Sigmoid colon (tissue), 7 donors: Measurements from ENCODE around the gene CERKL. TPM values are rescaled to one million over a fixed set of nuclear protein-coding genes. Genes with fewer than 3 reads are reported as not detected.

Experiments
- DNase-seq: peaks from one replicate; pipeline ENCODE4 v3.0.0-alpha.2; 2019
- H3K27ac ChIP-seq, 4 donors: fragments of 200-600 bp; sonication (generic); one replicate each; pipeline ENCODE4 v1.5.1; 2016 to 2019; ENCODE audit warnings: mild to moderate bottlenecking in 1 of 4
- H3K27me3 ChIP-seq, 3 donors: fragments of 200-600 bp; sonication (generic); one replicate each; pipeline ENCODE4 v1.5.1; 2019; ENCODE audit warnings: mild to moderate bottlenecking in 1 of 3
- H3K36me3 ChIP-seq, 4 donors: fragments of 200-600 bp; sonication (generic); one replicate each; pipeline ENCODE4 v1.5.1; 2016 to 2019
- H3K4me1 ChIP-seq, 4 donors: fragments of 200-600 bp; sonication (generic); one replicate each; pipeline ENCODE4 v1.5.1; 2017 to 2019
- H3K4me3 ChIP-seq, 4 donors: fragments of 200-600 bp; sonication (generic); one replicate each; pipeline ENCODE4 v1.5.1; 2017 to 2019; ENCODE audit warnings: mild to moderate bottlenecking in 2 of 4, moderate library complexity in 1 of 4
- H3K9me3 ChIP-seq, 4 donors: fragments of 200-600 bp in 3 of 4; sonication (generic) in 3 of 4; one replicate each; pipeline versions ENCODE4 v1.5.1 to v1.6.1; 2013 to 2019
- CTCF ChIP-seq, 4 experiments: fragments of 450-650 bp in 3 of 4; fragments of 200-600 bp in 1 of 4; IDR thresholded peaks; one replicate each; pipeline ENCODE4 v1.5.1; 2016 to 2019; ENCODE audit warnings: antibody characterized with exemption in 4 of 4, mild to moderate bottlenecking in 3 of 4, moderate library complexity in 2 of 4
- EP300 ChIP-seq, 4 donors: sonication (generic); formaldehyde crosslinking; IDR thresholded peaks; one replicate each; pipeline ENCODE4 v1.6.1; 2017; ENCODE audit warnings: antibody characterized with exemption in 4 of 4
- POLR2A ChIP-seq, 2 donors: fragments of 450-650 bp; IDR thresholded peaks; one replicate each; pipeline ENCODE4 v1.6.1; 2016; ENCODE audit warnings: antibody characterized with exemption in 2 of 2, mild to moderate bottlenecking in 2 of 2, moderate library complexity in 2 of 2
- POLR2AphosphoS5 ChIP-seq, 4 donors: sonication (generic); formaldehyde crosslinking; IDR thresholded peaks; one replicate each; pipeline ENCODE4 v1.6.1; 2017; ENCODE audit warnings: antibody characterized with exemption in 4 of 4
- WGBS, 2 donors: extraction: QIAGEN DNeasy Blood & Tissue Kit; methylation state at CpG; one replicate each; pipeline ENCODE4 v1.1.7; 2013; 5-methylcytosine and 5-hydroxymethylcytosine counted together
- intact Hi-C: fragments of 100-400 bp; cut with DNase I; formaldehyde crosslinking; loops from one replicate; pipeline ENCODE4 v1.15.1; 2023
- polyA plus RNA-seq, 3 donors: library from polyadenylated mRNA; stranded (reverse); fragments of 200-250 nt; gene quantifications; one replicate each; pipeline ENCODE4 v1.2.3, GENCODE V29; 2013
- total RNA-seq, 4 donors: library from RNA; depleted of rRNA; stranded (reverse); fragments of >200 nt; gene quantifications; one replicate each; pipeline ENCODE4 v1.1.0, GENCODE V29; 2016
- donor health status: healthy with polysubstance abuse.
- donor health status: Bipolar disorder and iron deficiency.
- donor health status: healthy.

The CERKL gene
- total and polyA plus RNA-seq, 7 donors, result 0.09 TPM; not detected in 6

- WGBS, 2 donors, result 0 to 32% methylated on average over 1 of the region's 1 CpG
- Histone ChIP-seq H3K4me1 (no peaks in the 10 kb centered on the region), H3K9me3 (no peaks in the 10 kb centered on the region), H3K27me3 (no peaks in the 10 kb centered on the region), H3K36me3 (no peaks in the 10 kb centered on the region), H3K27ac (no peak overlapping the region), H3K4me3 (no peak overlapping the region)
- intact Hi-C loops, result no loop called here
- TF ChIP-seq POLR2A (IDR thresholded peaks at IDR 0.05) (no peak), CTCF (IDR thresholded peaks at IDR 0.05) (no peak), POLR2AphosphoS5 (IDR thresholded peaks at IDR 0.05) (no peak), EP300 (IDR thresholded peaks at IDR 0.05) (no peak)
- no peak for DNase-seq
These were observed 17.2 kb downstream of the CERKL start for GRCh38 chr2:181639686-181640085.

GRCh38 chr2:181632733-181633401, 24.0 kb downstream of the CERKL start:
- intact Hi-C loops, result no loop called here
- Histone ChIP-seq H3K9me3 (no peaks in the 10 kb centered on the region), H3K36me3 (no peaks in the 10 kb centered on the region), H3K4me3 (no peak overlapping the region), H3K27me3 (no peaks in the 10 kb centered on the region), H3K27ac (no peak overlapping the region), H3K4me1 (no peaks in the 10 kb centered on the region)
- DNase-seq, result no peak
- TF ChIP-seq POLR2A (IDR thresholded peaks at IDR 0.05) (no peak), EP300 (IDR thresholded peaks at IDR 0.05) (no peak), CTCF (IDR thresholded peaks at IDR 0.05) (no peak), POLR2AphosphoS5 (IDR thresholded peaks at IDR 0.05) (no peak)
- WGBS, 2 donors, result 84 to 87% methylated on average over 4 of the region's 4 CpGs

DNA sequence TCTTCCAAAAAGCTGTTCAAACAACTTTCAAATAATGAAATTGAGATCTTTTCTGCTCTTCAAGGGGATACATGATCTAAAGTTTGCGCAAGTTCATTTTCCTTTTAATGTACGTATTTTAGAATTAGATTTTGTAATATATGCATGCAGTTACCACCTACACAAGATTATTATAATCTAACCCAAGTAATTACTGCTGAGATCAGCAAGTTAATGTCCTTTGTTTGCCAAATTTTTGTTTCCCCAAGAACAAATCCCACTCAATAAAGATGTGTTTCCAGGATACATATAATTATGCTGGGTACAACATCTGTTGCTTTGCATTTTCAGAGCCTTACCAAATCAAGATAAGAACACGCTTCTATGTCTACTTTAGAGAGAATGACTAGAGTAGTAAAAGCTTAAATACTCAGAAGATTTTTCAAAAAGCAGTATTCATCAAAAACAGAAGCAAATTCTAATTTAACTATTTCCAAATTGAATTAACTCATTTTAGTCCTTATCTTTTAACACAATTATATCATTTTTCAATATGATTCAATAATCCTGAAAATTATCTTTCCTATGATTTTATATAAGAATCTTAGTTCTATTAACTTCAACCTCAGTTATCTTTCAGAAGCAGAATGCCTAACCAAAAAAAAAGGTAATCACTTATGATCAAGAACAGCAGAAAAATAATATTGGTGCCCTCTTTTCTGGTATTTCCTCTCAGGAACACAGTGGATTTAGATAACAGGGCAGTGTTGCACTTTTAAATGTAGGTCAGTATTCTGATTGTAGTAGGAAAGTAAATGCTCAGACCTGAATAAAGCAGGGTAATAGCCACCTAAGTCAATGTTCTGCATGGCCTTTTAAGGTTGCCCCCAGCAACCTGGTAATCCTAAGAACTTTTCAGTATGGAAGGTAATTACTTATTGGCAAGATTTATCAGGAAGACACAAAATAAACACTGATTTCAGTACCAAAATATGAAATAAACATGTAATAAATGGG, 28.0 kb downstream of the CERKL start:
- intact Hi-C loops, result no loop called here
- TF ChIP-seq CTCF (IDR thresholded peaks at IDR 0.05) (no peak), POLR2A (IDR thresholded peaks at IDR 0.05) (no peak), EP300 (IDR thresholded peaks at IDR 0.05) (no peak), POLR2AphosphoS5 (IDR thresholded peaks at IDR 0.05) (no peak)
- Histone ChIP-seq H3K4me3 (no peak overlapping the region), H3K36me3 (no peaks in the 10 kb centered on the region), H3K9me3 (no peaks in the 10 kb centered on the region), H3K27me3 (no peaks in the 10 kb centered on the region), H3K27ac (no peak overlapping the region), H3K4me1 (no peaks in the 10 kb centered on the region)
- 74 to 87% methylated on average over 3 of the region's 3 CpGs for WGBS, 2 donors
- no peak for DNase-seq

DNA sequence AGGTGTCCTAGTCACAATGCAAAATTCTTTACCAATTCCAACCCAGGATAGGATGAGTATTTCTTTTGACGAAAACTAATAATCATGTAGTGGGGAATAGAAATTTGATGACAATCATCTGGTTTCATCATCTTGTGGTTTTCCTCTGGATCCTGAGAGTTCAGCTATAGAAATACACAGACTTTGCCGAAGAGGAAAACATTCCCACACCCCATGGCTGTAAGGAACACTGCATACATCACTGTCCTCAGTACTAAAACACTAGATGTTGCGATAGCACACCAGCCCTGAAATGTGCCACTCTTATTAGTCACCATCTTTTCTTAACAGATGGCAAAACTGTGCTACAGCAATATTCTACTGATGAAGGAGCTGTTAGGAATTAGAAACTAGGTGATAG, 29.4 kb downstream of the CERKL start:
- Histone ChIP-seq H3K36me3 (no peaks in the 10 kb centered on the region), H3K9me3 (no peaks in the 10 kb centered on the region), H3K4me1 (no peaks in the 10 kb centered on the region), H3K27me3 (no peaks in the 10 kb centered on the region), H3K4me3 (no peak overlapping the region), H3K27ac (no peak overlapping the region)
- TF ChIP-seq POLR2AphosphoS5 (IDR thresholded peaks at IDR 0.05) (no peak), POLR2A (IDR thresholded peaks at IDR 0.05) (no peak), CTCF (IDR thresholded peaks at IDR 0.05) (no peak), EP300 (IDR thresholded peaks at IDR 0.05) (no peak)
- intact Hi-C loops, result no loop called here
- WGBS, 2 donors, result 82 to 84% methylated on average over 3 of the region's 3 CpGs
- no peak for DNase-seq
